Activated CD8-positive, alpha-beta memory T cell treated with anti-CD3 and anti-CD28 coated beads for 36 hours (primary cell): ENCODE data around the gene BRICD5. TPM values are rescaled to one million over a fixed set of nuclear protein-coding genes. Genes with fewer than 3 reads are reported as not detected.

ENCODE experiments used
- CTCF ChIA-PET: fragments of 350-600 bp; sonication (Branson Sonifier 250); formaldehyde crosslinking; loops from one replicate; lab custom pipeline; 2021; ENCODE audit warnings: antibody characterized with exemption; lab: Charles Lee
- POLR2A ChIA-PET: fragments of 350-600 bp; sonication (Branson Sonifier 250); formaldehyde crosslinking; loops from one replicate; lab custom pipeline; 2021; ENCODE audit warnings: antibody characterized with exemption; lab: Charles Lee
- total RNA-seq, 2 experiments: library from RNA; stranded (reverse); gene quantifications; one replicate each; pipeline ENCODE4 v1.2.3, GENCODE V29; 2021

BRICD5 gene
- total RNA-seq, 2 experiments from 2014 or later, result 12.6 to 13.3 TPM

- CTCF ChIA-PET, result no interaction called here
- POLR2A ChIA-PET, result no interaction called here
Observed at GRCh38 chr16:2160915-2161551, 49.6 kb downstream of the BRICD5 start.

Other genes starting within 250 kb of the BRICD5 start
- 1,000 to 10,000 TPM; 4,851 to 4,954 TPM for gene RPS2, start 246.0 kb downstream of the BRICD5 start, total RNA-seq
- not detected for gene RNF151, start 244.0 kb downstream of the BRICD5 start, total RNA-seq
- gene TBL3, start 238.8 kb downstream of the BRICD5 start, total RNA-seq, result 10 to 100 TPM; 73.5 to 74.8 TPM
- gene NOXO1, start 229.4 kb downstream of the BRICD5 start, total RNA-seq, result under 1 TPM; 0.23 to 0.36 TPM
- 10 to 100 TPM; 39.1 to 43.3 TPM for gene GFER, start 226.7 kb downstream of the BRICD5 start, total RNA-seq
- gene SYNGR3, start 220.9 kb downstream of the BRICD5 start, total RNA-seq, result 1 to 10 TPM; 4.6 to 4.7 TPM
- gene ZNF598, start 201.0 kb downstream of the BRICD5 start, total RNA-seq, result 10 to 100 TPM; 94.2 to 95.6 TPM
- 10 to 100 TPM; 15.8 to 18.1 TPM for gene NPW, start 191.1 kb downstream of the BRICD5 start, total RNA-seq
- 1 to 10 TPM; 4.0 to 5.2 TPM for gene NHERF2, start 184.0 kb downstream of the BRICD5 start, total RNA-seq
- 10 to 100 TPM; 34.5 to 34.8 TPM for gene NTHL1, start 163.0 kb downstream of the BRICD5 start, total RNA-seq
- gene TSC2, start 162.9 kb downstream of the BRICD5 start, total RNA-seq, result 10 to 100 TPM; 80.2 to 84.5 TPM
- gene PKD1, start 75.0 kb downstream of the BRICD5 start, total RNA-seq, result 10 to 100 TPM; 65.3 to 70.7 TPM
- under 1 TPM in 1 of 2 experiments, not detected in 1; 0.42 TPM for gene RAB26, start 62.2 kb downstream of the BRICD5 start, total RNA-seq
- gene TRAF7, start 55.1 kb downstream of the BRICD5 start, total RNA-seq, result 100 to 1,000 TPM; 102 to 109 TPM
- gene CASKIN1, start 14.3 kb downstream of the BRICD5 start, total RNA-seq, result under 1 TPM; 0.23 to 0.70 TPM
- gene MLST8, start 5.4 kb downstream of the BRICD5 start, total RNA-seq, result 10 to 100 TPM; 81.8 to 83.2 TPM
- 10 to 100 TPM; 31.6 to 32.6 TPM for gene PGP, start 4.0 kb upstream of the BRICD5 start, total RNA-seq
- 10 to 100 TPM; 25.6 to 29.4 TPM for gene E4F1, start 12.7 kb upstream of the BRICD5 start, total RNA-seq
- 1 to 10 TPM; 1.3 to 1.4 TPM for gene DNASE1L2, start 25.6 kb upstream of the BRICD5 start, total RNA-seq
- 10 to 100 TPM; 35.6 to 36.6 TPM for gene ECI1, start 40.7 kb upstream of the BRICD5 start, total RNA-seq
- gene RNPS1, start 57.3 kb upstream of the BRICD5 start, total RNA-seq, result 100 to 1,000 TPM; 370 to 387 TPM
- gene ABCA3, start 129.9 kb upstream of the BRICD5 start, total RNA-seq, result 1 to 10 TPM; 6.9 to 7.4 TPM
- 10 to 100 TPM; 36.5 to 38.7 TPM for gene CCNF, start 218.6 kb upstream of the BRICD5 start, total RNA-seq
- 10 to 100 TPM; 33.3 to 38.5 TPM for gene TEDC2, start 249.2 kb upstream of the BRICD5 start, total RNA-seq